Chondrocyte (in vitro differentiated cells): Measurements from ENCODE around the gene BCL2L13. TPM values are rescaled to one million over a fixed set of nuclear protein-coding genes. Genes with fewer than 3 reads are reported as not detected.
"Not testable (repeated sequence)": the region's sequence is repeated elsewhere in the genome, so short reads cannot be mapped to it uniquely, and the experiment has no call there.

Source experiments
- DNase-seq: peaks from one replicate; pipeline ENCODE4 v3.0.0; 2021; ENCODE audit warnings: mixed read lengths, low spot score
- H3K27ac Mint-ChIP-seq: one replicate; pipeline ENCODE4 v1.8.0; 2021; ENCODE audit warnings: mild to moderate bottlenecking, moderate library complexity, mixed read lengths; ENCODE audit not compliant: unreplicated experiment
- H3K27me3 Mint-ChIP-seq: 2 replicates; pipeline ENCODE4 v1.8.0; 2021; ENCODE audit warnings: low read depth, mixed read lengths
- H3K36me3 Mint-ChIP-seq: 2 replicates; pipeline ENCODE4 v1.8.0; 2021; ENCODE audit warnings: low read depth, mixed read lengths
- H3K4me1 Mint-ChIP-seq: 2 replicates; pipeline ENCODE4 v1.8.0; 2021; ENCODE audit warnings: low read depth, mild to moderate bottlenecking, mixed read lengths
- H3K4me3 Mint-ChIP-seq: one replicate; pipeline ENCODE4 v1.8.0; 2021; ENCODE audit warnings: mild to moderate bottlenecking, moderate library complexity, mixed read lengths; ENCODE audit not compliant: unreplicated experiment
- H3K9me3 Mint-ChIP-seq: 2 replicates; pipeline ENCODE4 v1.8.0; 2021; ENCODE audit warnings: low read depth, mixed read lengths
- CTCF ChIP-seq: fragments of 200-600 bp; sonication (generic); IDR thresholded peaks from 2 replicates; pipeline ENCODE4 v1.5.0; 2021; ENCODE audit warnings: antibody characterized with exemption, mild to moderate bottlenecking, moderate library complexity
- total RNA-seq: library from RNA; stranded (reverse); gene quantifications from 3 replicates; pipeline ENCODE4 v1.2.1, GENCODE V29; 2021

The BCL2L13 gene
- total RNA-seq, 1 donor from 2014 or later = 39.6 TPM

GRCh38 chr22:17634696-17635095 lies 3.9 kb upstream of the BCL2L13 start:
- Mint-ChIP-seq H3K9me3 (no peaks in the 10 kb centered on the region), H3K27me3 (no peaks in the 10 kb centered on the region), H3K27ac (no peak overlapping the region), H3K4me3 (no peak overlapping the region), H3K4me1 (peaks cover 20% of the 10 kb centered on the region), H3K36me3 (no peaks in the 10 kb centered on the region)
- no peak for DNase-seq
- no peak for TF ChIP-seq CTCF

- peaks cover 29% of the 10 kb centered on the region for H3K4me1 Mint-ChIP-seq
- H3K27me3 Mint-ChIP-seq, H3K9me3 Mint-ChIP-seq, H3K27ac Mint-ChIP-seq, H3K36me3 Mint-ChIP-seq, H3K4me3 Mint-ChIP-seq: not testable (repeated sequence)
- peak; percentile 54 for DNase-seq
Observed at GRCh38 chr22:17636850-17637249, 1.7 kb upstream of the BCL2L13 start.

GRCh38 chr22:17637490-17638181 lies 921 bp upstream of the BCL2L13 start:
- Mint-ChIP-seq H3K4me1 (peaks cover 29% of the 10 kb centered on the region), H3K9me3 (no peaks in the 10 kb centered on the region), H3K27ac (peak overlapping the region; percentile 99), H3K4me3 (peak overlapping the region; percentile 78), H3K36me3 (no peaks in the 10 kb centered on the region), H3K27me3 (no peaks in the 10 kb centered on the region)
- TF ChIP-seq CTCF = no peak
- no peak for DNase-seq

GRCh38 chr22:17638182-17638431 lies 450 bp upstream of the BCL2L13 start:
- Mint-ChIP-seq H3K4me3 (peak overlapping the region; percentile 78), H3K36me3 (no peaks in the 10 kb centered on the region), H3K4me1 (peaks cover 27% of the 10 kb centered on the region), H3K9me3 (no peaks in the 10 kb centered on the region), H3K27me3 (no peaks in the 10 kb centered on the region), H3K27ac (peak overlapping the region; percentile 99)
- TF ChIP-seq CTCF = peak; percentile 51
- DNase-seq = no peak

GRCh38 chr22:17639247-17639741 lies 737 bp downstream of the BCL2L13 start:
- H3K9me3 Mint-ChIP-seq = no peaks in the 10 kb centered on the region
- peaks cover 23% of the 10 kb centered on the region for H3K4me1 Mint-ChIP-seq
- H3K4me3 Mint-ChIP-seq = peak overlapping the region; percentile 78
- peak overlapping the region; percentile 99 for H3K27ac Mint-ChIP-seq
- no peak for TF ChIP-seq CTCF
- no peaks in the 10 kb centered on the region for H3K36me3 Mint-ChIP-seq
- DNase-seq = no peak
- H3K27me3 Mint-ChIP-seq = no peaks in the 10 kb centered on the region

- Mint-ChIP-seq H3K4me3 (no peak overlapping the region), H3K36me3 (no peaks in the 10 kb centered on the region), H3K27me3 (no peaks in the 10 kb centered on the region), H3K9me3 (no peaks in the 10 kb centered on the region), H3K4me1 (peaks cover 23% of the 10 kb centered on the region), H3K27ac (no peak overlapping the region)
- no peak for TF ChIP-seq CTCF
- DNase-seq = no peak
Observed at GRCh38 chr22:17641269-17641668, 2.7 kb downstream of the BCL2L13 start.

- DNase-seq, H3K36me3 Mint-ChIP-seq, H3K27me3 Mint-ChIP-seq, H3K27ac Mint-ChIP-seq, H3K9me3 Mint-ChIP-seq, H3K4me3 Mint-ChIP-seq: not testable (repeated sequence)
- peaks cover 23% of the 10 kb centered on the region for H3K4me1 Mint-ChIP-seq
Observed at GRCh38 chr22:17642357-17642756, 3.8 kb downstream of the BCL2L13 start.
